Measurements from ENCODE around the gene GSK3B. TPM values are rescaled to one million over a fixed set of nuclear protein-coding genes. Genes with fewer than 3 reads are reported as not detected.

Gene GSK3B
- total RNA-seq, 2 donors from 2014 or later: 36.7 to 47.9 TPM

DNA sequence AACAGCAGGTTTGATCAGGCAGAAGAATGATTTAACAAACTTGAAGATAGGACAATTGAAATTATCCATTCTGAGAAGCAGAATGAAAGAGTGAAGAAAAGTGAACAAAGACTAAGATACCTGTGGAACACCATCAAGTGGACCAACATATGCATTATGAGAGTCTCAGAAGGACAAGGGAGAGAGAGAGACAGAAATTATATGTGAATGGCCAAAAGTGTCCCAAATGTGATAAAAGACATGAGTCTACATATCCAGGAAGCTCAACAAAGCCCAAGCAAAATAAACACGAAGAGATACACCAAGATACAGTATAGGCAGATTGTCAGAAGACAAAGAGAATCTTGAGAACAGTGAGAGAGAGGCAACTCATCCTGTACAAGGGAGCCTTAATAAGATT lies 317.9 kb downstream of the GSK3B start:
- no peaks in the 10 kb centered on the region for H3K36me3 ChIP-seq
- no peak overlapping the region for H3K4me3 ChIP-seq
- no peak overlapping the region for H3K27ac ChIP-seq
- H3K4me1 ChIP-seq (replicated peaks): no peaks in the 10 kb centered on the region
- no peak for DNase-seq (ENCODE audit: low spot score)
- intact Hi-C loops (cut with DNase I): no loop called here
- no peaks in the 10 kb centered on the region for H3K9me3 ChIP-seq
- H3K27me3 ChIP-seq (replicated peaks; ENCODE audit: insufficient read depth): no peaks in the 10 kb centered on the region
- TF ChIP-seq POLR2A (IDR thresholded peaks at IDR 0.05) (no peak), POLR2AphosphoS5 (IDR thresholded peaks at IDR 0.05) (no peak)
- TF ChIP-seq, protein P1, sequence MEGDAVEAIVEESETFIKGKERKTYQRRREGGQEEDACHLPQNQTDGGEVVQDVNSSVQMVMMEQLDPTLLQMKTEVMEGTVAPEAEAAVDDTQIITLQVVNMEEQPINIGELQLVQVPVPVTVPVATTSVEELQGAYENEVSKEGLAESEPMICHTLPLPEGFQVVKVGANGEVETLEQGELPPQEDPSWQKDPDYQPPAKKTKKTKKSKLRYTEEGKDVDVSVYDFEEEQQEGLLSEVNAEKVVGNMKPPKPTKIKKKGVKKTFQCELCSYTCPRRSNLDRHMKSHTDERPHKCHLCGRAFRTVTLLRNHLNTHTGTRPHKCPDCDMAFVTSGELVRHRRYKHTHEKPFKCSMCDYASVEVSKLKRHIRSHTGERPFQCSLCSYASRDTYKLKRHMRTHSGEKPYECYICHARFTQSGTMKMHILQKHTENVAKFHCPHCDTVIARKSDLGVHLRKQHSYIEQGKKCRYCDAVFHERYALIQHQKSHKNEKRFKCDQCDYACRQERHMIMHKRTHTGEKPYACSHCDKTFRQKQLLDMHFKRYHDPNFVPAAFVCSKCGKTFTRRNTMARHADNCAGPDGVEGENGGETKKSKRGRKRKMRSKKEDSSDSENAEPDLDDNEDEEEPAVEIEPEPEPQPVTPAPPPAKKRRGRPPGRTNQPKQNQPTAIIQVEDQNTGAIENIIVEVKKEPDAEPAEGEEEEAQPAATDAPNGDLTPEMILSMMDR (IDR thresholded peaks at IDR 0.05): no peak
- 34% methylated on average over 1 of the region's 1 CpG for WGBS

DNA sequence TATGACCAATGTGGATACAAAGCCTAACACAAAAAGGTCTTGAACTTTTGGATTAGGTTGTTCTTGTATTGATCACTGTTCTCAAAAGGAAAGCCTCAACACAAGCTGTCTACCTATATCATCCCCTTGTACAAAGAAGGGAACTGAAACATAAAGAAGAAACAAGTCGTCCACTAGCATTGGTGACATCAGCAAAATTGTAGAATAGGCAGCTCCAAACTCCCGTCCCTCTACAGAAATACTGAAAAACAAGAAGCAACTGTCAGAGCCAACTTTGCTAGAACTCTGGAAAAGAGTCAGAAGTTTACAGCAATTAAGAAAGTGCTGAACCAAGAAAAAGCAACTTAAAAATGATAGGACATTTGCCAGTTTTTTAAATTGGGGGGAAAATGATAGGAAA lies 319.8 kb downstream of the GSK3B start:
- Histone ChIP-seq H3K9me3 (no peaks in the 10 kb centered on the region), H3K4me3 (no peak overlapping the region), H3K27ac (no peak overlapping the region), H3K27me3 (replicated peaks; ENCODE audit: insufficient read depth) (no peaks in the 10 kb centered on the region), H3K36me3 (no peaks in the 10 kb centered on the region), H3K4me1 (replicated peaks) (no peaks in the 10 kb centered on the region)
- no peak for DNase-seq (ENCODE audit: low spot score)
- 39% methylated on average over 2 of the region's 2 CpGs for WGBS
- intact Hi-C loops (cut with DNase I): no loop called here
- TF ChIP-seq, protein P1 (IDR thresholded peaks at IDR 0.05): no peak
- no peak for TF ChIP-seq POLR2A (IDR thresholded peaks at IDR 0.05)
- no peak for TF ChIP-seq POLR2AphosphoS5 (IDR thresholded peaks at IDR 0.05)

Small RNA genes within 50 kb of the gene (small RNA-seq; reads per million reads assigned to genes)
- gene RN7SL397P: 0 reads per million in 2 donors
- 0 reads per million in 2 donors for gene RN7SL762P

Other genes starting within 250 kb of the GSK3B start
- gene GPR156, start 190.8 kb upstream of the GSK3B start, total RNA-seq: 1 to 10 TPM in 1 of 2 donors, under 1 TPM in 1; 0.46 to 3.0 TPM

All from prostate gland (tissue), 2 donors.